HL-60/S4 treated with phorbol 12-myristate 13-acetate at 8.2 ng/mL for 4 days and 3 days (cell line): ENCODE results near the gene CD164.

Experiments used
- in situ Hi-C: fragments of 300-500 bp; cut with MboI; formaldehyde crosslinking; loops from 2 replicates; pipeline ENCODE4 v1.15.0; 2022; ENCODE audit warnings: low sequenced_read_pairs

CD164 gene

DNA sequence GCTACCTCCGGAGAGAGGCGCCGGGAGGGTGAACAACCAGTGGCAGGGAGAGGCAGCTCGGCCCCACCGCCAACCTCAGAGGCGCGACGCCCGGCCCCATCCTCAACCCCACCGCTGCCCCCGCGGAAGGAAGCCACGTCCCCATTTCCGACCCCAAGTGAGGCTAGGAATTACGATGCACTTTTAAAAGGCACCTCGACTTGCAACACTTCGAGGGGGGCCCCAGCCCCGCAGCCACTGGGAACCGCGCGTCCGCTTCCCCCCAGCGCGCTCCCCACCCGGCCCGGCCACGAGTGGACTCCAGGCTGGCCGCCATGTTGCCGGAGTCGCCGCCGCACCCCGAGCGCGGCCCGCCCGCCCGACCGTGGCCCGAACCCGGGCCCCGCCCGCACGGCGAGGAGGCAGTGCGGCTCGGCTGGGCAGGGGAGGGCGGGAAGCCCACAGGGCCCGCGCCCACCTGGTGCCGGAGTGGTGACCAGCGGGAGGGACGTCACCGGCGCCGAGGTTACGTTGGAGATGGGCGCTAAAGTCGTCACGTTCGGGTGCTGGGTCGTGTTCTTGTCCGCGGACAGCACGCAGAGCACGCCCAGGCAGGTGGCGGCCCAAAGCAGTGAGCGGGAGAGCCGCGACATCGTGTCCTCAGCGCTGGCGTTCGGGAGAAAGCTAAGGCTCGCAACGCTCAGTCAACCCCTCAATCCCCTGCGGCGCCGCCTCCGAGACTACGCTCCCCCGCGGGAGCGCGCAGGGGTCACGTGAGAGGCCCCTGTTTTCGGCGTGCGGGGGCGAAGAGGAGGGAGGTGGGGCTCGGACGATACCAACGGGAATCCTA lies at the start of gene CD164:
TSS of gene CD164 (minus strand) at position 721 of the 829 bp plus-strand sequence. CDS start at position 632, 89 bp downstream.
- in situ Hi-C loops = no loop called here

DNA sequence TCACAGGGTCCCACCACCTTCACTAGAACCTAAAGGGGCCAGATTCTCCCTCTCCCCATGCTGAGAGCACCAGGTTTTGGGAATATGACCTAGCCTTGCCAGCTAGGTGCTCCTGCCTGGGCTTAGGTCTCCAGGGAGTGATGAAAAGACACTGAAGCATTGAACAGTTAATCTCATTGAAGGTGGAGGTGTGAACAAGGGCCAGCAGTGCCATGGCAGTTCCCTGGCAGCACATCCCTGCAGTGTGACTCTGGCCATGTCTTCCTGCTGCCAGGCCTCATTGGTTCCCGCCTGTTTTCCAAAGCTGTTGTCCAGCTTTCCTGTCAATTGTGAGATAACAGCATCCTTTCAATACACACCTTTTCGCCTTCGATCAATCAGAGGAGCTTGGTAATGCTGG lies 47.2 kb upstream of the CD164 start:
- in situ Hi-C loops = no loop called here

- in situ Hi-C loops = no loop called here
Measured at GRCh38 chr6:109428889-109429477, 46.7 kb upstream of the CD164 start.

DNA sequence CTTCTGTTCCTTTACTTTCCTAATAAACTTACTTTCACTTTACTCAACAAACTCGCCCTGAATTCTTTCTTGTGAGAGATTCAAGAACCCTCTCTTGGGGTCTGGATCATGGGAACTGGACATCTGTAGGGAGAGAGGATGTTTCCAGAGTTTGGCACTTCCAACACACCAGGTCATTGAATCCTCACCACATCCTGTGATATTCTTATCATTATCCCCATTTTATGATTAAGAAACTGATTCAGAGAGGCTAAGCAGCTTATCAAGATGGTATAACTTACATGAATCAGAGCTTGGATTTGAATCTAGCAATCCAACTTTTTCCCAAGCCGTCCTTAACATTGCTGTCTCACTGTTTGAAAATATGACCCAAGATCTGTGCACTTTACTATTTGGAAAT lies 42.7 kb upstream of the CD164 start:
- in situ Hi-C loops = no loop called here

DNA sequence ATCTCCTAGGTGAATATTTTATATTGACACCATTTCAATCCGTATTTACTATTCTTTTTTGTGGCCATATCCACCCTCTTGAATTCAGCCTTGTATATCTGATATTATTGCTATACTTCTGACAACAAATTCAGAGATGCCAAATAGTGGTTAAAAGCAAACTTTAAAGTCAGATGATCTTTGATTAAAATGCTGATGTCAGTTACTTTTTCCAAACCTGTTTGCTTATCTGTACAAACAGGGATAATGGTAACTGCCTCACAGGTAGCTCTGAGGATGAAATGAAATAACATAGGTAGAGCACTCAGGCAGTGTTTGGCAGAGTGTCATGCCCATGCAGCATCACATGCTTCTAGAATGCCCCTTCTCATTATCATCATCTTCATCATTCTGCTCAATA lies 38.9 kb upstream of the CD164 start:
- in situ Hi-C loops = no loop called here

DNA sequence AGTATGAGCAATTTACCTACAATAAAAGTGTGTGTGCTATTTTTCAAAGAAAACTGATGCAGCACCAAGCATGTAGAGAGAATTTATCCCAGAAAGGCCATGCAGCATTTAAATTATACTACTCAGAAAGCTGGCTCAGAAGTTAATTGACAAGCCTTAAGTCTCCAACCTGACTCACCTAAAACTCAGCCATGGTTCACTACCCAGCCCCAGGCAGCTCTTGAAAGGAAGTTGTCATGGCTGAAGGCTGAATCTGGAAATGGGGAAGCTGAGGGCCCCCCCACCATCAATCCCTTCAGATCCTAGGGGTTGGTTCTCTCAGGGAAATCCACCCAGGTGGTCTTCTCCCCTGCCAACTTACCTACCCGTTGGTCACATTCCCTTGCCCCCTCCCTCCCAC lies 38.5 kb upstream of the CD164 start:
- in situ Hi-C loops = no loop called here

GRCh38 chr6:109417646-109418045 lies 35.4 kb upstream of the CD164 start:
- in situ Hi-C loops = no loop called here

DNA sequence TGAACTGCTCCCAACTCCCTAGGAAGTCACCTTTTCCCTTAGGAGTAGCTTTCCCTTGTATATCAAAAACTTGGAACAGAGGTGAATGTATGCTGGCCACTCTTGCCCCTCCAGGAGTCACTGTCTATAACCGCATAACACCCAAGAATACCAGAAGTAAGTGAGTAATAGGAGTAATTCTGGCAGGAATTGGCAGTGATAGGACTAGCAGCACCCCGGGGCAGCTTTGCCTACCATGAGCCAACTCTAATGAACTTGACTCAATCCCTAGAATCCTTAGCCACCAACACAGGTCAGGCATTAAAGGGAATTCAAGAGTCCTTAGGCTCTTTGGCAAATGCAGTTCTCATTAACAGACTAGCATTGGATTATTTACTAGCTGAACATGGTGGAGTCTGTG lies 28.8 kb upstream of the CD164 start:
- in situ Hi-C loops = no loop called here

DNA sequence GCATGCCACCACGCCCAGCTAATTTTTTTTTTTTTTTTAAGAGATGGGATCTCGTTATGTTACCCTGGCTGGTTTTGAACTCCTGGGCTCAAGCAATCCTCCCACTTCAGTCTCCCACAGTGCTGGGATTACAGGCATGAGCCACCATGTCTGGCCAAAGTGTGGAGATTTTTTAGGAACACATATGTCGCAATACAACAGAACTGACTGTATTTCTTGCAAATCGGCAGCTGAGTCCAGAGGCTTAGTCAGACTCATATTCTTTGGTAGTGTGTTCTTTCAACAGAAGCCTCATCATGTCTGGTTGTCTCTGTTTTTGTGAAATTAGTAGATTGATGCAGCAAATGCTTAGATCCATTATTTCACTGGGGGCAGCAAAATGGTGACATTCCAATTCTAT lies 23.9 kb upstream of the CD164 start:
- in situ Hi-C loops = no loop called here

- in situ Hi-C loops = loop anchor here (10.0 kb wide), 1 partner anchor 212 kb away; no protein-coding TSS in a partner anchor
Measured at GRCh38 chr6:109397020-109397419, 14.8 kb upstream of the CD164 start.

- in situ Hi-C loops = loop anchor here (10.0 kb wide), 1 partner anchor 211 kb away; no protein-coding TSS in a partner anchor
Measured at GRCh38 chr6:109396046-109396718, 13.9 kb upstream of the CD164 start.

DNA sequence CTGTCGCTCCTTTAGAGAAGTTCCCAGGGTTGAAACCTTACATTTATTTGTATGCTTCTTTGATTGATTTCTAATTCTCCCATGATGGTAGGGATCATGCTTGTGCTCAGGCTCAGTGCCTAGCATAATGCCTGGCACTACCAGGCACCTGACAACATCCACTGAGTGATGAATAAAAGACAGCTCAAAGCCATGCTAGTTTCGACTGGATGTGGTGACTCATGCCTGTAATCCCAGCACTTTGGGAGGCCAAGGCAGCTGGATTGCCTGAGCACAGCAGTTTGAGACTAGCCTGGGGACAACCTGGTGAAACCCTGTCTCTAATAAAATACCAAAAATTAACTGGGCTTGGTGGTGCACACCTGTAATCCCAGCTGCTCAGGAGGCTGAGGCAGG lies 11.6 kb upstream of the CD164 start:
- in situ Hi-C loops = loop anchor here (10.0 kb wide), 1 partner anchor 209 kb away; no protein-coding TSS in a partner anchor

- in situ Hi-C loops = loop anchor here (10.0 kb wide), 1 partner anchor 209 kb away; no protein-coding TSS in a partner anchor
Measured at GRCh38 chr6:109393157-109393885, 11.1 kb upstream of the CD164 start.

DNA sequence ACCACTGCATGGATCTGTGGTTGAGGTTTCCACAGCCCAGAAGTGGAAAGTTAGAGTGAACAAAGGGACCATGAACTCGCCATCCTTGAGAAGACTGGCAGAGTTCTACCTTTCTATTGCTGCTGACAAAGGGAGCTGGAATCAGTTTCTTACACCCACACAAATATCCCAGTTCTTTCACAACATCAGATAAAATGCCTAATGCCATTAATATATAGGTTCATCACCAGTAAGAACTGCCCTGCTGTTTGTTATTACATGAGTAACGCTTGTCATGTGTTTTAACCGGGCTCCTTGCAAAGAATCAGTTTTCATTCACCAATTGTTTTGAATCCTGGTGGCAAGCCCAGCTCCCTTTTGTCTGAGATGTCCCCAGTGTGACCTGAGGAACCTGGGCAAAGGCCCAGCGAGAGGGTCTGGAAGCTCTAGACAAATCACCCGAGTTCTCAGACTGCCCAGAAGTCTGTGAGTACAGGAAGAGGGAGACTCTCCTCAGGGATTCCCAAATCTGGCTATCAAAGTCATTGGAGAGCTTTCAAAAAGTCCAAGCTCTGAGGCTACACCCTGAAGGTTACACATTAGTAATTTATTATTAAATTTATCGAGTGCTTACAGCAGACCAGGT lies 7.5 kb upstream of the CD164 start:
- in situ Hi-C loops = loop anchor here (10.0 kb wide), 1 partner anchor 205 kb away; no protein-coding TSS in a partner anchor

DNA sequence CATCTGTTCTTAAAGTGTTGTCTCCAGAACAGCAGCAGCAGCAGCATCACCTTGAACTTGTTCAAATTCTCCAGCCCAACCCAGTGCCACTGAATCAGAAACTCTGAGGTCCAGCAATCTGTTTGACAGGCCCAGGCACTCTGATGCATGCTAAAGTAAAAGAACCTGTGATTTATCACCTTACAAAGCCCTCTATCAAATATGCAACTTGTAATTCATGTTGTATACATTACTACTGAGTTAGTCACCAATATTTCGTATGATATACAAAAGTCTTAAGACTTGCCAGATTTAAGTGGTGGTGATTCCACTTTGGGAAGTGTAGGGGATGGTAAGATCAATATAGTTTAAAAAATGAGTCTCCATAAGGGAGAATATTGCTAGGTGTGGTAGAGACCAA lies 6.0 kb upstream of the CD164 start:
- in situ Hi-C loops = no loop called here

DNA sequence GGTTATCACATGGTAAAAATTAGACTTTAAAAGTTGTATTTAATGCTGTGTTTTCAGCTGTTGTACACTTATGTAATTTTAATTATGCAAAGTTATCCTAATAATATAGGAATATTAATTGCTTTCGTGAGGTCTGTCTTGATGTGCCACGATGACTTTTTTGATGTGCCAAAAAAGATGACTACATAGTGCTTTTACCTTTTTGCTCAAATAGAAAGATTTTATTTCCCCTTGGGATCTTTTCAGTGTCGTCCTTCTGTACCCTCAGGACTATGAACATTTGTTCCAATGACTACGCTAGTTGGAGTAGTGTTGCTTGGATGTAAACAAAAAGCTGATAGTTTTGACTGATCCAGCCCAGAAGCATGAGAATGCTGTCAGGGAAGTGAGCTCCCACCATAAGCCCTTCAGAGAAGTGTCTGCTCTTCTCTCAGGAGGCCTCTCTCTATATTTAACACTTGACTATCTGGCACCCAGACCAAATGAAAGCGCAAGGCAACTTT lies 1.2 kb upstream of the CD164 start:
- in situ Hi-C loops = no loop called here

GRCh38 chr6:109382576-109383437 lies 540 bp upstream of the CD164 start:
- in situ Hi-C loops = no loop called here

GRCh38 chr6:109381061-109381746 lies 1.1 kb downstream of the CD164 start:
- in situ Hi-C loops = no loop called here

DNA sequence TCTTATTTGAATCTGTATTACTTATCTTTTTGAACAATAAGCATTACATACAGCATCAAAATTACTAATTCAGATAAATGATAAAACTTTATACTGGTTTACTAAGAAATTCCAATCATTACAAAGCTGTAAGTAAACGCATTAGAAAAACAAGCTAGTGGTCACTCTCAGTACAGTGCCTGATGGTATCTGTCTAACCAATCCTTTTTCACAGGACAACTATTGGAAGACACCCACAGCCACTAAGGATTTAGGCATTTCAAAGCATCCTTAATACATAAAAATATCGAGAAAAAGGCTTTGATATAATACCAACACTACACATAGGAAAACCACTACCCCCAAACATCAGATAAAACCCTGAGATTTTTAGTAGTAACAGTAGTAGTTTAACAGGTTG lies 2.6 kb downstream of the CD164 start:
- in situ Hi-C loops = no loop called here
